CD4-positive, alpha-beta T cell treated with Interleukin-12 subunit alpha and Interleukin-12 subunit beta, for 1 hour (primary cell): ENCODE results near the gene SKIC3.

Experiments
- DNase-seq: peaks from one replicate; pipeline ENCODE4 v3.0.0-alpha.2; 2020

SKIC3 gene

GRCh38 chr5:95554647-95555548, at the start of gene SKIC3, which contains the start of gene ARSK:
Gene SKIC3, minus strand, starts transcription at chr5:95554977. Its CDS starts 7,827 bp downstream, at chr5:95547150.
Gene ARSK, plus strand, starts transcription at chr5:95555101. Its CDS starts 178 bp downstream, at chr5:95555279.
- peak; percentile 97 for DNase-seq

GRCh38 chr5:95600557-95600956, 45.8 kb upstream of the SKIC3 start:
- DNase-seq, result no peak

GRCh38 chr5:95599252-95599651, 44.5 kb upstream of the SKIC3 start:
- no peak for DNase-seq

GRCh38 chr5:95595289-95595931, 40.6 kb upstream of the SKIC3 start:
- DNase-seq, result no peak

- no peak for DNase-seq
Observed at GRCh38 chr5:95591490-95591901, 36.7 kb upstream of the SKIC3 start.

- peak; percentile 3 for DNase-seq
Observed at GRCh38 chr5:95590880-95591279, 36.1 kb upstream of the SKIC3 start.

- DNase-seq, result no peak
Observed at GRCh38 chr5:95583992-95584391, 29.2 kb upstream of the SKIC3 start.

GRCh38 chr5:95581576-95581975, 26.8 kb upstream of the SKIC3 start:
- DNase-seq, result no peak

- DNase-seq, result no peak
Observed at GRCh38 chr5:95572016-95572415, 17.2 kb upstream of the SKIC3 start.

GRCh38 chr5:95565280-95565920, 10.6 kb upstream of the SKIC3 start:
- DNase-seq, result no peak

GRCh38 chr5:95564450-95564849, 9.7 kb upstream of the SKIC3 start:
- no peak for DNase-seq

- no peak for DNase-seq
Observed at GRCh38 chr5:95563367-95563766, 8.6 kb upstream of the SKIC3 start.

- DNase-seq, result no peak
Observed at GRCh38 chr5:95562282-95562681, 7.5 kb upstream of the SKIC3 start.

- no peak for DNase-seq
Observed at GRCh38 chr5:95557841-95558240, 3.1 kb upstream of the SKIC3 start.

- DNase-seq, result no peak
Observed at GRCh38 chr5:95555553-95555952, 776 bp upstream of the SKIC3 start.

GRCh38 chr5:95554331-95554646, 488 bp downstream of the SKIC3 start:
- DNase-seq, result no peak

GRCh38 chr5:95549030-95549429, 5.7 kb downstream of the SKIC3 start:
- DNase-seq, result no peak

- no peak for DNase-seq
Observed at GRCh38 chr5:95543017-95543705, 11.6 kb downstream of the SKIC3 start.

GRCh38 chr5:95537501-95537900, 17.3 kb downstream of the SKIC3 start:
- no peak for DNase-seq

GRCh38 chr5:95533761-95534160, 21.0 kb downstream of the SKIC3 start:
- DNase-seq, result no peak

- DNase-seq, result no peak
Observed at GRCh38 chr5:95533106-95533505, 21.7 kb downstream of the SKIC3 start.

GRCh38 chr5:95532415-95532814, 22.4 kb downstream of the SKIC3 start:
- no peak for DNase-seq

- DNase-seq, result no peak
Observed at GRCh38 chr5:95531491-95531890, 23.3 kb downstream of the SKIC3 start.
